ENCODE results near the gene PRR5L. TPM values are rescaled to one million over a fixed set of nuclear protein-coding genes. Genes with fewer than 3 reads are reported as not detected.

The PRR5L gene
- total and polyA plus RNA-seq, 9 of the 15 experiments (the other 6 are each of a cell fraction or from before 2014, with no cell fraction given): 0.11 to 0.60 (median 0.36) TPM; not detected in 2

DNA sequence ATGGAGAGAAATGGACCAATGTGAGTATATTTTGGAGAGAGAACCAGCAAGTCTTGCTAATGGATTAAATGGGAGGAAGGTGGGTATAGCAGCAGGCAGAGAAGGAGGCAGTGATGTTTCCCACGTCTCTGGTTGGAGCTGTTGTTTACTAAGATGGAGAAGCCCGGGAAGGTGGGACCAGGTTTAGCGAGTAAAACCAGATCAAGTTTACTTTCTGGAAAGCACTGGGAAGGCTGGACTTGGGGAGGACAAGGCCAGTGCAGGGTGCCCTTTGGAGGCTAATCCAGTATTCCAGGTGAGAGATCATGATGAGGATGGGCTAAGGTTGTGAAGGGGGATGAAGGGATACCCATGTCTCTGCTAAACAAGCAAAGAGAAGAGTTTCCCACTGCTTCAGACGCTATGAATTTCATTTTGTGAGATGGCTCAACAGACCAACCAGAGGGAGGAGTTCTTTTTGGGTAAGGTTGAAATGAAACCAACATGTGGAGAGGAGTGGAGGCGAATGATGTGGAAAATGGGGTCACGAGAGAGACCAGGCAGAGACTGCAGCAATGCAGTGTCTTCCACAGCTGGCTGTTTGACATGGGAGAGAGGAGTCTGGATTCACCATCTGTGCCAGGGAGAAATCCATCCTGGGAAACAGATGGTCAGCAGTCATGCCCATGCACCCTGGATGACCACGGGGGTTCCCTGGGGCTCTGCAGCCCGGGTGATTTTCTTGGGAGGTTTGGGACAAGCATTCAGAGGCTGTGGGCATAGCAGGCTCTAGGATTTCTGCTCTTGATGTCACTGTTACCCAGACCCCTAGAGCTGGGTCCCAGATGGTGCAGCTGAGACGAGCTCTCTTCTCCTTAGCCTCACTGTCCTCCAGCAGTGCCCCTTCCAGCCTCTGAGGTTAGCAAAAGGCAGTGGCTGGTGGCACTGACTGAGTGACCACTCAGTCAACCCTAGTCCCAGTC lies 31.8 kb upstream of the PRR5L start:
- Histone ChIP-seq H3K4me3 (no peak overlapping the region), H3K36me3 (ENCODE audit: control insufficient read depth, insufficient read depth, low read length) (no peaks in the 10 kb centered on the region), H4K20me1 (replicated peaks; ENCODE audit: control insufficient read depth, insufficient read depth, low read length) (no peaks in the 10 kb centered on the region; the same call in 1 of the 2 replicates), H3K79me2 (ENCODE audit: control insufficient read depth, insufficient read depth, low read length) (no peaks in the 10 kb centered on the region), H3K9me3 (replicated peaks; ENCODE audit: control insufficient read depth, insufficient read depth, low read depth, low read length) (no peaks in the 10 kb centered on the region), H3K4me2 (ENCODE audit: insufficient read depth, low read length) (no peak overlapping the region), H3K4me1 (replicated peaks in 1 of 2; ENCODE audit: control insufficient read depth in 2 of 2, insufficient read depth in 2 of 2, low read length in 2 of 2) (no peaks in the 10 kb centered on the region), H3K27ac (ENCODE audit: extremely low read depth, low read depth, low read length) (no peak overlapping the region), H3K9ac (ENCODE audit: insufficient read depth in 1 of 2, low read depth in 2 of 2, low read length in 2 of 2) (no peak overlapping the region), H3K27me3 (ENCODE audit: control insufficient read depth in 2 of 2, insufficient read depth in 2 of 2, low read length in 2 of 2) (peaks cover 0 to 7% of the 10 kb centered on the region in 2 experiments; a peak in 3 of 5 replicates), H3K9me1 (ENCODE audit: control insufficient read depth, insufficient read depth, low read length) (peaks cover 2% of the 10 kb centered on the region), H2AFZ (ENCODE audit: low read depth, low read length) (no peak overlapping the region)
- ATAC-seq (no peak), FAIRE-seq (no peak), DNase-seq (ENCODE audit: extremely low read depth in 1 of 4, low spot score in 3 of 4) (no peak)
- no peak for TF ChIP-seq WHSC1 (IDR thresholded peaks at IDR 0.05; ENCODE audit: low read length)
- TF ChIP-seq EP400 (IDR thresholded peaks at IDR 0.05): no peak
- no peak for TF ChIP-seq KAT7 (CRISPR knock-in tag; IDR thresholded peaks at IDR 0.05; ENCODE audit: borderline replicate concordance)
- no peak for TF ChIP-seq ZNF3 (CRISPR knock-in tag; IDR thresholded peaks at IDR 0.05)
- TF ChIP-seq POLR2G (IDR thresholded peaks at IDR 0.05; ENCODE audit: low read depth, low read length): no peak
- TF ChIP-seq SMARCB1 (IDR thresholded peaks at IDR 0.05; ENCODE audit: insufficient read length, low read depth): no peak
- no peak for TF ChIP-seq POU5F1 (IDR thresholded peaks at IDR 0.05; ENCODE audit: borderline replicate concordance, low read depth, low read length, partially characterized antibody)
- no peak for TF ChIP-seq SREBF2 (CRISPR knock-in tag; IDR thresholded peaks at IDR 0.05)
- TF ChIP-seq STAT5B (CRISPR knock-in tag; IDR thresholded peaks at IDR 0.05): no peak
- TF ChIP-seq MTA2 (IDR thresholded peaks at IDR 0.05; ENCODE audit: low read depth): no peak
- no peak for TF ChIP-seq NR2F6 (CRISPR knock-in tag; IDR thresholded peaks at IDR 0.05)
- no peak for TF ChIP-seq ZNF584 (CRISPR knock-in tag; IDR thresholded peaks at IDR 0.05; ENCODE audit: low read depth)
- no peak for TF ChIP-seq CBFB (CRISPR knock-in tag; IDR thresholded peaks at IDR 0.05)
- ChIA-PET CTCF (ENCODE audit: low intra/inter-chr PET ratio) (interaction anchor here (2.9 kb wide), 1 partner anchor 648 kb away, joined by 23 read pairs; no protein-coding TSS in a partner anchor), POLR2A (no interaction called here)
- intact Hi-C loops (cut with micrococcal nuclease) (no loop called here), in situ Hi-C loops (cut with MboI) (loop anchor here (5.0 to 10.0 kb wide), 4 partner anchors 229 to 789 kb away; no protein-coding TSS in a partner anchor)
- WGBS (ENCODE audit: insufficient coverage, low coverage, missing lambda C conversion rate): 0% methylated on average over 8 of the region's 9 CpGs
- BruUV-seq (replicated peaks): no TSS peak

All from K562 (cell line).